HL-60 (cell line): ENCODE results near the gene CXXC4.

Experiments
- DNase-seq, 2 experiments: peaks; one replicate each; pipeline ENCODE4 v3.0.0-alpha.2; 2010 to 2020; ENCODE audit warnings: low read depth in 1 of 2, low spot score in 1 of 2
- H3K27ac ChIP-seq: fragments of 250-450 bp; sonication (Bioruptor Pico); replicated peaks from 2 replicates; pipeline ENCODE4 v1.5.1; 2020; ENCODE audit warnings: mild to moderate bottlenecking, moderate library complexity
- H3K27me3 ChIP-seq: fragments of 250-450 bp; sonication (Bioruptor Pico); 2 replicates; pipeline ENCODE4 v1.5.1; 2021; ENCODE audit warnings: mild to moderate bottlenecking, moderate library complexity; ENCODE audit not compliant: insufficient read depth, poor library complexity, severe bottlenecking
- H3K4me3 ChIP-seq: replicated peaks from 2 replicates; pipeline ENCODE4 v1.5.1; 2011; ENCODE audit warnings: mild to moderate bottlenecking, control low read depth, low read length; ENCODE audit not compliant: insufficient read depth
- GABPA ChIP-seq: IDR thresholded peaks from 2 replicates; pipeline ENCODE4 v1.6.1; 2012; ENCODE audit warnings: low read depth
- POLR2AphosphoS5 ChIP-seq: IDR thresholded peaks from 2 replicates; pipeline ENCODE4 v1.6.1; 2012; ENCODE audit warnings: low read depth
- SPI1 ChIP-seq: IDR thresholded peaks from 2 replicates; pipeline ENCODE4 v1.6.1; 2012; ENCODE audit warnings: low read depth, mild to moderate bottlenecking, borderline replicate concordance
- TF ChIP-seq, protein P1 (sequence below): IDR thresholded peaks from one replicate; pipeline ENCODE4 v1.5.1; 2011; ENCODE audit warnings: low read length, control low read depth, inconsistent platforms; ENCODE audit not compliant: insufficient read depth
- TF ChIP-seq, protein P2 (sequence below): IDR thresholded peaks from 2 replicates; pipeline ENCODE4 v1.6.1; 2012; ENCODE audit warnings: low read depth; ENCODE audit not compliant: insufficient replicate concordance

CXXC4 gene

DNA sequence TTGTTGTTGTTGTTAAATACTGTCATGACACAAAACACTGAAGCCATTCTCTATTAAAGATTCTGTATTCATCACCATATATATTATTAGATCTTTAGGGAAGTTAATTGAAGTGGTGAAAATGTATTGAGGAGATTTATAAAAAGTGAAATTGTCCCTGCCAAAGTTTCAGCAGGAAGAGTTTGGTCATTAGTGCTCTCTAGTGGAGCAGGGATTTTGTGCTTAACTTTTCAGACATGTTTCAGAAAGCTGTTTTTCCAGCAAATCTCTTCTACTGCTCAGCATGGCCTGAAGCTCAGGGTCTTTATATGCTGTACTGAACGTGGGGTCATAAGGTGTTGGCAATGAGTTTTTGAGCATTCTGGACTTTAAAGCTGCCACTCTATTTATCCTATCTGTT is 36.7 kb upstream of the CXXC4 start:
- Histone ChIP-seq H3K27ac (no peak overlapping the region), H3K4me3 (no peak overlapping the region), H3K27me3 (peaks cover 2% of the 10 kb centered on the region)
- DNase-seq, result no peak
- no peak for TF ChIP-seq SPI1
- TF ChIP-seq POLR2AphosphoS5, result no peak
- TF ChIP-seq, protein P1, sequence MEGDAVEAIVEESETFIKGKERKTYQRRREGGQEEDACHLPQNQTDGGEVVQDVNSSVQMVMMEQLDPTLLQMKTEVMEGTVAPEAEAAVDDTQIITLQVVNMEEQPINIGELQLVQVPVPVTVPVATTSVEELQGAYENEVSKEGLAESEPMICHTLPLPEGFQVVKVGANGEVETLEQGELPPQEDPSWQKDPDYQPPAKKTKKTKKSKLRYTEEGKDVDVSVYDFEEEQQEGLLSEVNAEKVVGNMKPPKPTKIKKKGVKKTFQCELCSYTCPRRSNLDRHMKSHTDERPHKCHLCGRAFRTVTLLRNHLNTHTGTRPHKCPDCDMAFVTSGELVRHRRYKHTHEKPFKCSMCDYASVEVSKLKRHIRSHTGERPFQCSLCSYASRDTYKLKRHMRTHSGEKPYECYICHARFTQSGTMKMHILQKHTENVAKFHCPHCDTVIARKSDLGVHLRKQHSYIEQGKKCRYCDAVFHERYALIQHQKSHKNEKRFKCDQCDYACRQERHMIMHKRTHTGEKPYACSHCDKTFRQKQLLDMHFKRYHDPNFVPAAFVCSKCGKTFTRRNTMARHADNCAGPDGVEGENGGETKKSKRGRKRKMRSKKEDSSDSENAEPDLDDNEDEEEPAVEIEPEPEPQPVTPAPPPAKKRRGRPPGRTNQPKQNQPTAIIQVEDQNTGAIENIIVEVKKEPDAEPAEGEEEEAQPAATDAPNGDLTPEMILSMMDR, result no peak
- TF ChIP-seq, protein P2, sequence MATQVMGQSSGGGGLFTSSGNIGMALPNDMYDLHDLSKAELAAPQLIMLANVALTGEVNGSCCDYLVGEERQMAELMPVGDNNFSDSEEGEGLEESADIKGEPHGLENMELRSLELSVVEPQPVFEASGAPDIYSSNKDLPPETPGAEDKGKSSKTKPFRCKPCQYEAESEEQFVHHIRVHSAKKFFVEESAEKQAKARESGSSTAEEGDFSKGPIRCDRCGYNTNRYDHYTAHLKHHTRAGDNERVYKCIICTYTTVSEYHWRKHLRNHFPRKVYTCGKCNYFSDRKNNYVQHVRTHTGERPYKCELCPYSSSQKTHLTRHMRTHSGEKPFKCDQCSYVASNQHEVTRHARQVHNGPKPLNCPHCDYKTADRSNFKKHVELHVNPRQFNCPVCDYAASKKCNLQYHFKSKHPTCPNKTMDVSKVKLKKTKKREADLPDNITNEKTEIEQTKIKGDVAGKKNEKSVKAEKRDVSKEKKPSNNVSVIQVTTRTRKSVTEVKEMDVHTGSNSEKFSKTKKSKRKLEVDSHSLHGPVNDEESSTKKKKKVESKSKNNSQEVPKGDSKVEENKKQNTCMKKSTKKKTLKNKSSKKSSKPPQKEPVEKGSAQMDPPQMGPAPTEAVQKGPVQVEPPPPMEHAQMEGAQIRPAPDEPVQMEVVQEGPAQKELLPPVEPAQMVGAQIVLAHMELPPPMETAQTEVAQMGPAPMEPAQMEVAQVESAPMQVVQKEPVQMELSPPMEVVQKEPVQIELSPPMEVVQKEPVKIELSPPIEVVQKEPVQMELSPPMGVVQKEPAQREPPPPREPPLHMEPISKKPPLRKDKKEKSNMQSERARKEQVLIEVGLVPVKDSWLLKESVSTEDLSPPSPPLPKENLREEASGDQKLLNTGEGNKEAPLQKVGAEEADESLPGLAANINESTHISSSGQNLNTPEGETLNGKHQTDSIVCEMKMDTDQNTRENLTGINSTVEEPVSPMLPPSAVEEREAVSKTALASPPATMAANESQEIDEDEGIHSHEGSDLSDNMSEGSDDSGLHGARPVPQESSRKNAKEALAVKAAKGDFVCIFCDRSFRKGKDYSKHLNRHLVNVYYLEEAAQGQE, result no peak
- no peak for TF ChIP-seq GABPA

DNA sequence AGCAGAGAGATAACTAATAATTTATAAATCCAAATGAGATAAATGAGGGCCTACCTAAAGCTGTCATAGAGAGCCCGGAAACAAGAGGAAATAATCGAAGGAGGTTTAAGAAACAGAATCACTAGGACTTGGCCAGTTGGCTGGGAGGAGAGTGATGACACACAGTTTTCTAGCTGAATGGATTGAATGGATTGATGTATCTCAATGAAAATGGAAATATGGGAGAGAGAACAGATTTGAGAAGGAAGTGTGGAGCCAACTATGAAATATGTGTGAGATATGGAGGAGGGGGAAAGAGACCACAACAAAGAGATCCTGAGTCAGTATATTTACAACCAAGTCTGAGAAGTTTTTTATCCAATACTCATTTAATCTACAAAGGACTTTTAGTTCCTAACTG is 35.7 kb upstream of the CXXC4 start:
- DNase-seq, result no peak
- peaks cover 2% of the 10 kb centered on the region for H3K27me3 ChIP-seq
- TF ChIP-seq, protein P2, result no peak
- TF ChIP-seq, protein P1, result no peak
- no peak for TF ChIP-seq SPI1
- TF ChIP-seq GABPA, result no peak
- no peak for TF ChIP-seq POLR2AphosphoS5

DNA sequence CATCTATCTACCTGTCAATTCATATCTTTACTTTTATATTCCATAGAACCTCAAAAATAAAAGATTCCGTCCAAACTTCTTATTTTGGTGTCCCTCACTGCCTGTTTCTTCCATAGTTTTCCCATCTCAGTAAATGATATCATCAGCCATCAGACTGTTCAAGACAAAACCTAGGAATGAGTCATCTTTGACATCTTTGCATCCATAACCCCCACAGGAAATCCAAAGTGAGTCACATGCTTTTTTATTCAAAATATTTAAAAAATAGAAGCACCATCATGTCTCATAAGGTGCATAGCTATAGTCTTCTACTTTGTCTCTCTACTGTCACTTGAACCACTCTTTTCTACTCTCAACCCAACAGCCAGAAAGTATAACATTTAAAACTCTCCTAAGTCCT is 29.9 kb upstream of the CXXC4 start:
- Histone ChIP-seq H3K27me3 (peaks cover 1% of the 10 kb centered on the region), H3K4me3 (no peak overlapping the region), H3K27ac (no peak overlapping the region)
- TF ChIP-seq, protein P2, result no peak
- TF ChIP-seq GABPA (no peak), SPI1 (no peak), POLR2AphosphoS5 (no peak)
- TF ChIP-seq, protein P1, result no peak
- DNase-seq, result no peak

More for the DNA sequence above, 35.7 kb upstream of the CXXC4 start:
- Histone ChIP-seq H3K4me3 (no peak overlapping the region), H3K27ac (no peak overlapping the region)
